Measurements from ENCODE around the gene ARHGAP28.

ARHGAP28 gene

DNA sequence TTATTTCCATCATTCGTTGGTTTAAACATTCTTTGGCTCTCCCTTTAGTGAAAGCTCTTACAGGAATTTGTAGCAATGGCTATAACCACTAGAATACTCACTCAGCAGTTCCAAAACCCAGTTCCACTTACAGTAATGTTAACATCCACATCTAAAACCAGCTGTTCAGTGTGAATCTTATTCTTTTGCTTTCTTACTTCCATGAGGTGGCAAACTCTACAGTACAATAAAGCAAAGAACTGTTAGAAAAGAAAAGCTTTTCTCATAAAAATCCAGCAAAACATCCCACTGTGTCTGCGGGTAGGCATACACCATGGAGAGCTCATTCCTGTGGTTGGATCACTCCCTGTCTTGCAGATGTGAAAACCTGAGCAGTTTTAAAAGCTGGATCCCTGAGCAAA, 147.1 kb downstream of the ARHGAP28 start:
- DNase-seq, result no peak

GRCh38 chr18:6877288-6877687, 147.8 kb downstream of the ARHGAP28 start:
- no peak for DNase-seq

DNA sequence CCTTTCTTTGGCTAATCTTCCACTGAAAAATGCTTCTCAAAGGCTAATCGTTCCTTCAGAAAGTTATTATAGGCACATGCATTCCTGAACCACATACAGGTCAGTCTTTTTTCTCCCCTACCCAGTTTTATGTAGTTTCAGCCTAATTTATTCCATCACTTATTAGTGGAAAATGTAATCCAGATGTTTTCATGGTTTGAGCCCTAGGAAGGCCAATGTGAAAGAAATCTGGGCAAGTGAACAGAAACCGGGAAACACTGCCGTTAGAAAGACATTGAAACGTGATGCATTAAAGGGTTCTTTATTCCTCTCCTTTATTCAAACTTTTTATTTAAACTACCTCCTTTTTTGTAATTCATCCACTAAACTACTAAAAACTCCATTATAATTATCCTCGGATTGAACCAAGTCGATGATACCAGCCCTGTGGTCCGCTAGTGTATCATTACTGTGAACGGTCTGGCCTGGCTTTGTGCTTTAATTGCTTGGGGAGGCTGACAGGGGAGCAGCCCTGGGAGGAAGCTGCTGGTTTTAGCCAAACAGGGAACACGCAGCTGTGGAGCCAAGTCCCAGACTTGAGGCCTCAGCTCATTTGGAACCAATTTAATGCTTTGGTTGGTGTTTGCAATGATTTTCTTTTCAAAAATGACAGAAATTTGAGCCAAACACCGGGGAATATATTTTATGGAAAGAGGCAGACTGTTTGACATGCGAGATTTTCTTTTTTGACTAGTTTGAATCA, 149.2 kb downstream of the ARHGAP28 start:
- no peak for DNase-seq

DNA sequence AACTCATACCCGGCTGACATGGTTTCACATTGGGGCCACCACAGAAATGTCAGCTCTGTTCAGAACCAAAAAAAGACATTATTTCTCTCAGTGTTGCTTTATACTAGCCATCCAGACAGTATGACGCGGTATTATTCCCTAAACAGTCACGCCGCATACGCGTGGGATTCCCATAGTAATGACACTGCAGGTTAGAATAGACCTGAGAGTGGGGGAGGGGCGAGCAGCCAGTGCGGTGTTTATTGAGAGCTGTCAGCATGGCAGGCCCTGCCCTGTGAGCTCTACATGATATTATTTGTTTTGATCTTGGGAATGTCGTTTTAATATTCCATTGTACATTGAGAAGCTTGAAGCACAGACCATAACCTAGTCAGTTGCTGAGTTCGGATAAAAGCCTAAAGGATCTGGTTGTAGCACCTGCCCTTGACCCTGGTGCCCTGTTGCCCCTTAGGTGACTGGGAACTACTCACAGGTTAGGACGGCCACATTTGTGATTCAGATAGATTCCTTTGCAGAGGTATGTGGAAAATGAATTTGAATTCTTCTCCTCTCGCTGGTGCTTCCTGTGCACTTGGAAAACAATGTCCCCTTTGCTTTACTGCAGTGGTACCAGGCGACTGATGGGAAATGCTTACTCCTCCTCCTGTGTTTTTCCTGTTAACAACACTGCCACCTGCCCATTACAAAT, 150.1 kb downstream of the ARHGAP28 start:
- DNase-seq, result no peak

GRCh38 chr18:6881034-6881820, 151.7 kb downstream of the ARHGAP28 start:
- DNase-seq, result no peak

GRCh38 chr18:6882401-6882800, 152.9 kb downstream of the ARHGAP28 start:
- DNase-seq, result no peak

DNA sequence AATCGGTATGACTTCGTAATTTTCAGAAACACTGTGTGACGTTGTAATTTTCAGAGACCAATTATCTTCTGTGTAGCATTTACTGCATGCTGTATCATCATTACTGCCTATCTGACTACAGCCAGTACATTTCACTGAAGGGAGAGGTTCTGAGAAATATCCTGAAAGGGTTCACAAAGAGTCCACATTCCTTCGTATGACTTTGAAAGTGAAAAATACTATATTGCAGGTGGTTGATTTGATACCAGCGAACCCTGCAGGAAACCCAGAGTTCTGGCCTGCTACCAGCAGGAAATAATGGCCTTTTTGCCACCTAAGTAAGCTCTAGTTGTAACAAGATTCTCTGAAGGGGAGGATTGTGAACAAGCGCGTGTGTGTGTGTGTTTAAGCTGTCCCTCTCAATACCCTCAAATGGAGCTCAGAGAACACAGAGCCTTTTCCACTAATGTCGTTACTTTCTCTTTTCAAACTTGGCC, 155.5 kb downstream of the ARHGAP28 start:
- DNase-seq, result no peak

GRCh38 chr18:6885992-6886796, 156.7 kb downstream of the ARHGAP28 start:
- DNase-seq, result no peak

DNA sequence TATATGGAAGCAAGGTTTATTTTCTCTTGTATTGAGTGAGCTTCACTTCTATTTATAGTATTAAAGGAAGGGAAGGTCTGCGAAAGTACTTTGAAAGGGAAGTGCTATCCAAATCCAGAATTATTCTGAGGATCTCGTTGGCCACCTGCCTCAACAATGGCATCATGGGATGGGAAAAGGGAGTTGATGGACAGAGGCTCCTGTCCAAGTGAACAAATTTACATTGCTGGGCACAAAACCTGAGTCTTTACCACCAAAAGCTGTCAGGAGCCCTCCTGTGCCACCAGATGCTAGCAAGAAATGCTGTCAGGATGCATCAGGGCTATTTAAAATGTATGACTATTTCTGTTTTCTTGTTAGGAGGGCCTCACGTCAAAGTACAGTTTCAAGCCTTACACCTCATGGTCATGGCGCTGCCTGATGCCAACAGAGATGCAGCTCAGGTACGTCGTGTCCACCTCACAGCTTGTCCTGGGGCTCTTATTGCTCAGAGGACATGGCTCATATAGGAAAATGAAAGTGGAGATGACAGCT, 157.3 kb downstream of the ARHGAP28 start:
- DNase-seq, result no peak

- DNase-seq, result no peak
Observed at GRCh38 chr18:6891788-6892187, 162.3 kb downstream of the ARHGAP28 start.

DNA sequence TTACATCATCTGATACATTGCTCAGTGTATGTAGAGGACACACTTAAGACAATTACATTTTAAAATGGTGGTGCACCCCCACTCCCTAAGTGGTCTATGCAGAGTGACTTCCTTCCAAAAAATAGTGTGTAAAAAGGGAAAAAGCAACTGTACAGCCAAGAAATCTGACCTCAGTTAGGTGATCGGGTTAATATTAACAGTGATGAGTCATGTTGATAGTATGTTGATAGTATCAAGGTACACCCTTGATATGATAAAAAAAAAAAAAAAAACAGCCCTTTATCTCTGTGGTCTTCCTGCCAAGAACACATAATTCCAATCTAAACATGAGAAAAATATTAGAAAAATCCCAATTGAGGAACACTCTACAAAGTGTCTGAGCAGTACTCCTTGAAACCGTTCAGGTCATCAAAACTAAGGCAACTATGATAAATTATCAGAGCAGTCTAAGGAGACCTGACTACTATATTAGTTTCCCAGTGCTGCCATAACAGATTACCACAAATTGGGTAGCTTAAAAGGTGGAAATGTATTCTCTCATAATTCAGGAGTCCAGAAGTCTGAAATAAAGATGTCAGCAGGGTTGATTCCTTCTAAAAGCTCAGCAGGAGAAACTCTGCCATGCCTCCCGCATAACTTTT, 171.9 kb downstream of the ARHGAP28 start:
- no peak for DNase-seq

- no peak for DNase-seq
Observed at GRCh38 chr18:6917072-6917471, 187.6 kb downstream of the ARHGAP28 start.

DNA sequence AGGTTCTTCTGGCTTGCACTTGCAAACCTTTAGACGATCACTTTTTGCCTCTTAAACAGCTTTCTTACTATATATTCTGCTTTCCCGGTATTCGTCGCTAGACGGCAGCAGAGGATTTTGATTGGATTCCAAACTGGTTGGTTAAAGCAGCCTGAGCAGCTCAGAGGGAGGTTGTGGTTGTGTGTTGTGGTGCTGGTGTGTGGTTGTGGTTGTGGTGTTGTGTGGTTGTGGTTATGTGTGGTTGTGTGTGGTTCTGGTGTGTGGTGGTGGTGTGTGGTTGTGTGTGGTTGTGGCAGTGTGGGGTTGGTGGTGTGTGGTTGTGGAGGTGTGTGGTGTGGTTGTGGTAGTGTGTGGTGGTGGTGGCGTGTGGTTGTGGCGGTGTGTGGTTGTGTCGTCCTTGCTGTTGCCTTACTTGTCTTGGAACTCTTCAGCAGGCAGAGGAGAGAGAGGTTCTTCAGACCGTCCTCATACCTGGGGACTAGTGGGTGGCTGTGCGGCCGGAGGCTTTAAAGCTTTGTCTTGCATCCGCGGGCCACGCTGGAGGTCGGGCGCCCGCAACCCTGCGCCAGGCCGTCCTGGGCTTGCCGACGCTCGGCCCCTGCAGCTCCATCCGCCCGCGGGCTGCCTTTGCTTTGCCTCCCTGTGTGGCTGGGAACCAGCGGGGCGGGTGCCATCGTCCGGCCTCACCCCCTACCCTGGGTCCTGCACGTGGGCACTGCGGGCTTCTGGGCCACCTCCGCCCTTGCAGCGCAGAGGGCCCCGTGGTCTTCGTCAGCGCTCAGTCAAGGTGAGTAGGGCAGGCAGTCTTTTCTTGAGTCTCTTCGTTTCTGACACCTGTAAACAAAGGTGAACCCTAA, 190.8 kb downstream of the ARHGAP28 start:
- no peak for DNase-seq

GRCh38 chr18:6921571-6921970, 192.1 kb downstream of the ARHGAP28 start:
- DNase-seq, result no peak

GRCh38 chr18:6923220-6923619, 193.7 kb downstream of the ARHGAP28 start:
- no peak for DNase-seq

DNA sequence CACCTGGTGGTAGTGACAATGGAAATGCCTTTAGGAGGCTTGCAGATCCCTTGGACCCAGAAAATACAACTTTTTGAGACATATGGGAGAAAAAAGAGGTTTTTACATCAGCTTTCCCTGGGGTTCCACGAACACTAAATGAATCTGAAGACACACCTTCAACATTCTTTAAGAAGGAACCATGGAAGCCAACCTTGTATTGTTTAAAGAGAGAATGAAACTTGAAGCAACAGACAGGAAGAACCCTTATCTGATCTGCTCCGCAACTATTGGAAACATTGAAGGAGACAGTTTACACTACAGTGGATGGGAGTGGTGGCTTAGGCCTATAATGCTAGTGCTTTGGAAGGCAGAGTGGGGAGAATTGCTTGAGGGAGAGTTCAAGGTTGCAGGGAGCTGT, 197.6 kb downstream of the ARHGAP28 start:
- no peak for DNase-seq

GRCh38 chr18:6928359-6928758, 198.8 kb downstream of the ARHGAP28 start:
- DNase-seq, result no peak

DNA sequence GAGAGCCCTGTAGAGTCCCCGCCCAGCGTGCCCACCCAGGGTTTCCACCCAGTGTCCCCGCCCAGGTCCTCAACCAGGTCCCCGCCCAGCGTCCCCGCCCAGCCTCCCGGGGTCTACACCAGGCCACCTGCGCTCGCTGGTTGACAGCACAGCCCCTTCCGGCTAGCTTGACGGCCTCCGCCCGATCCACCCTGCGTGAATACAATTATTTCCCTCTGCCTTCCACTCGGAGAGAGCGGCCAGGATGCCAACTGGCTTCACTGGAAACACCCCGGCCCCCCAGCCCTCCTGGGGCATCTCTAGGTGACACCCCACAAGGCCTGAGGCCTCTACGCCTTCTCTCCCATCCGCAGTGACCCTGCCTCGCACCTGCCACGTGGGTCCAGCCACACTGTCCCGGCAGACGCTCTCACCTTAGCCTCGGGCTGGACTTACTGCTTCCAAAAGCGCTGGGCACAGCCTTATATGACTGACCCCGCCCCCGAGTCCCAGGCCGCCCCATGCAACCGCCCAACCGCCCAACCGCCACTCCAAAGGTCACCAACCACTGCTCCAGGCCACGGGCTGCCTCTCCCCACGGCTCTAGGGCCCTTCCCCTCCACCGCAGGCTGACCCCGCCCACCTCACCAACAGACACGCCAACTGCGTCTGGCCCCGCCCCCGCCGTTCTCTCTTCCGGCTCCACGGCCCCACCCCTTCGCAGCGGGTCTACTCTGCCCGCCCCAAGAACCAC, 200.0 kb downstream of the ARHGAP28 start:
- no peak for DNase-seq

DNA sequence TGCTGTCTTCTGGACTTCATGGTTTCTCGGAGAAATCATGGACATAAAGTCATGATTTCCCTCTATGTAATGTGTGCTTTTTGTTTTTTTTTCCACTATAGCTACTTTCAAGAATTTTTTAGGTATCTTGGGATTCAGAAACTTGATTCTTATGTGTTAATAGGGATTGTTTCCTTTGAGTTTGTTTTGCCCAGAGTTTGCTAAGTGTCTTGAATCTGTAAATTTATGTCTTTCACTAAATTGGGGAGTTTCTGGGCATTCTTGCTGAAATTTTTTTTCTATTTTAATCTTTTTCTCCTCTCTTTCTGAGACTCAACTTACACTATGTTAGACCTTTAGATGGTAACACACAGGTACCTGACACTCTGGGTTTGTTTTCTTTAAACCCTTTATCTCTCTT, 205.3 kb downstream of the ARHGAP28 start:
- DNase-seq, result no peak

DNA sequence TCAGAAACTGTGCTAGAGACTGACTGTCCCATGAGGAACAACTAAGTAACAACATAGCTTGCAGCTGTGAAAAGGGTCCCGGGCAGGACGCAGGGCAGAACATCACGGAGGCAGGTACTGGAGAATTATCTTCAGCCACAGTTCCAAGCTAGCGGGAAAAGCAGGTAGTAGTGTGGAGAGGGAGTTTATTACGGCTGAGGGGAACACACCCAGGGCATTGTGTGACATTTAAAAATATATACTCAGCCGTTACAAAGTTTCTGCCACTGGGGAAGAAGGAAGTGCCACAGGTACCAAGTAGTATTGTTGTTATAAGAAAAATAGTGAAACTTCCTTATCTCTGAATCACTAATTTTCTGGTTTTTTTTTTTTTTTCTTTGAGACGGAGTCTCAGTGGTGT, 208.5 kb downstream of the ARHGAP28 start:
- no peak for DNase-seq

Data from activated naive CD4-positive, alpha-beta T cell (primary cell).